HepG2 (cell line): ENCODE data around the gene PSAP. TPM values are rescaled to one million over a fixed set of nuclear protein-coding genes. Genes with fewer than 3 reads are reported as not detected.

Experiments used
- ATAC-seq: fragments of 200-7000 bp; cut with Tn5 transposase; 3 replicates; pipeline ENCODE4 v1.9.1; 2020; ENCODE audit warnings: mild to moderate bottlenecking, moderate library complexity
- BruUV-seq: library from RNA; stranded (reverse); fragments of 400-500 nt; replicated peaks from 2 replicates; lab custom pipeline; 2021; lab: Mats Ljungman, UMichigan
- CTCF ChIA-PET: fragments of 300-600 bp; formaldehyde crosslinking; extraction: SDS; loops from one replicate; lab custom pipeline; 2021; ENCODE audit warnings: low total read pairs, inconsistent platforms, low intra/inter-chr PET ratio; lab: Yijun Ruan, JAX
- POLR2A ChIA-PET: fragments of 350-600 bp; sonication (Branson Sonifier 250); formaldehyde crosslinking; loops from one replicate; lab custom pipeline; 2020; ENCODE audit warnings: antibody characterized with exemption, inconsistent platforms; lab: Yijun Ruan, JAX
- DNase-seq: peaks from one replicate; pipeline ENCODE4 v3.0.0-alpha.2; 2015; ENCODE audit warnings: low spot score
- FAIRE-seq: peaks from 3 replicates; lab custom pipeline; 2011; peaks lifted over from hg19 to GRCh38; lab: Jason Lieb, UNC
- H2AFZ ChIP-seq: one replicate; pipeline ENCODE4 v1.6.1; 2011; ENCODE audit warnings: low read length, inconsistent platforms
- H3K27ac ChIP-seq: fragments of 300-600 bp; 3 replicates; pipeline ENCODE4 v1.8.0; 2011; ENCODE audit warnings: mixed run types, mild to moderate bottlenecking, mixed read lengths, low read length, inconsistent platforms; ENCODE audit not compliant: insufficient read depth; ENCODE audit errors: extremely low read length
- H3K27me3 ChIP-seq, 2 experiments: fragments of 200-600 bp in 1 of 2; 2 replicates in 1 of 2; 3 replicates in 1 of 2; pipeline versions ENCODE4 v1.6.0 to v1.8.0; 2011; ENCODE audit warnings: low read length in 2 of 2, mild to moderate bottlenecking in 2 of 2, moderate library complexity in 2 of 2, inconsistent platforms in 1 of 2; ENCODE audit not compliant: insufficient read depth in 2 of 2, control insufficient read depth in 1 of 2
- H3K36me3 ChIP-seq, 2 experiments: fragments of 200-600 bp in 1 of 2; replicated peaks in 1 of 2; 2 replicates in 1 of 2; 3 replicates in 1 of 2; pipeline versions ENCODE4 v1.5.1 to v1.8.0; 2011; ENCODE audit warnings: low read length in 2 of 2, inconsistent platforms in 1 of 2; ENCODE audit not compliant: insufficient read depth in 2 of 2, control insufficient read depth in 1 of 2
- H3K4me1 ChIP-seq: 2 replicates; pipeline ENCODE4 v1.5.1; 2012; ENCODE audit warnings: low read length, inconsistent platforms; ENCODE audit not compliant: insufficient read depth
- H3K4me2 ChIP-seq: 2 replicates; pipeline ENCODE4 v1.6.0; 2011; ENCODE audit warnings: low read depth, low read length, inconsistent platforms
- H3K4me3 ChIP-seq, 3 experiments: fragments of 200-600 bp in 1 of 3; sonication (generic), shearing (Covaris generic) in 1 of 3; replicated peaks in 1 of 3; 2 replicates each; pipeline ENCODE4 v1.5.1; 2011 to 2016; ENCODE audit warnings: low read length in 3 of 3, inconsistent platforms in 2 of 3, low read depth in 2 of 3, mild to moderate bottlenecking in 2 of 3, control low read depth in 1 of 3, mixed read lengths in 1 of 3; ENCODE audit not compliant: insufficient read depth in 1 of 3
- H3K79me2 ChIP-seq: one replicate; pipeline ENCODE4 v1.6.1; 2011; ENCODE audit warnings: low read length, inconsistent platforms; ENCODE audit not compliant: insufficient read depth
- H3K9ac ChIP-seq: 2 replicates; pipeline ENCODE4 v1.6.0; 2011; ENCODE audit warnings: mild to moderate bottlenecking, low read depth, low read length, inconsistent platforms; ENCODE audit not compliant: insufficient read depth
- H3K9me3 ChIP-seq: 2 replicates; pipeline ENCODE4 v1.5.1; 2012; ENCODE audit warnings: mild to moderate bottlenecking, low read length
- H4K20me1 ChIP-seq: 2 replicates; pipeline ENCODE4 v1.6.0; 2011; ENCODE audit warnings: inconsistent platforms, mild to moderate bottlenecking, low read length, moderate library complexity; ENCODE audit not compliant: insufficient read depth
- ATF6 ChIP-seq: sonication (generic); formaldehyde crosslinking; conservative IDR thresholded peaks from 2 replicates; pipeline ENCODE4 v1.4.0; 2020; ENCODE audit warnings: missing genetic modification reagents
- DBP ChIP-seq: sonication (generic); formaldehyde crosslinking; IDR thresholded peaks from 2 replicates; pipeline ENCODE4 v1.4.0; 2020; ENCODE audit warnings: missing genetic modification reagents; ENCODE audit errors: not compliant biosample characterization
- GFI1 ChIP-seq: sonication (generic); formaldehyde crosslinking; IDR thresholded peaks from 2 replicates; pipeline ENCODE4 v1.5.0; 2020; ENCODE audit warnings: missing genetic modification reagents, mild to moderate bottlenecking, borderline replicate concordance
- NCOA2 ChIP-seq: sonication (generic); formaldehyde crosslinking; IDR thresholded peaks from 2 replicates; pipeline ENCODE4 v1.8.0; 2022; ENCODE audit warnings: inconsistent platforms
- RORA ChIP-seq: sonication (generic); formaldehyde crosslinking; IDR thresholded peaks from 2 replicates; pipeline ENCODE4 v1.5.0; 2020; ENCODE audit warnings: mild to moderate bottlenecking, missing genetic modification reagents, moderate library complexity
- SIN3A ChIP-seq: IDR thresholded peaks from 2 replicates; pipeline ENCODE4 v1.6.1; 2011; ENCODE audit warnings: low read depth, mild to moderate bottlenecking, control low read depth, low read length, borderline replicate concordance
- SMC3 ChIP-seq: IDR thresholded peaks from 2 replicates; pipeline ENCODE4 v1.6.1; 2011; ENCODE audit warnings: low read length, improper control_type of control experiment
- TBX3 ChIP-seq: fragments of 450-650 bp; IDR thresholded peaks from 2 replicates; pipeline ENCODE4 v1.6.1; 2017; ENCODE audit warnings: antibody characterized with exemption, mild to moderate bottlenecking, inconsistent platforms, borderline replicate concordance
- XBP1 ChIP-seq: sonication (generic); formaldehyde crosslinking; IDR thresholded peaks from 2 replicates; pipeline ENCODE4 v1.5.0; 2020; ENCODE audit warnings: missing genetic modification reagents
- ZBTB7A ChIP-seq: sonication (generic); formaldehyde crosslinking; IDR thresholded peaks from 2 replicates; pipeline ENCODE4 v1.8.0; 2022; ENCODE audit warnings: mild to moderate bottlenecking, missing genetic modification reagents
- ZFP36L2 ChIP-seq: sonication (generic); formaldehyde crosslinking; IDR thresholded peaks from 2 replicates; pipeline ENCODE4 v1.4.0; 2020; ENCODE audit warnings: missing genetic modification reagents
- ZFP37 ChIP-seq: sonication (generic); formaldehyde crosslinking; IDR thresholded peaks from 2 replicates; pipeline ENCODE4 v1.4.0; 2020; ENCODE audit warnings: missing genetic modification reagents, borderline replicate concordance
- ZNF207 ChIP-seq: fragments of 450-650 bp; IDR thresholded peaks from 2 replicates; pipeline ENCODE4 v1.6.1; 2016; ENCODE audit warnings: antibody characterized with exemption, borderline replicate concordance
- ZNF292 ChIP-seq: sonication (generic); formaldehyde crosslinking; IDR thresholded peaks from 2 replicates; pipeline ENCODE4 v1.8.1; 2022; ENCODE audit warnings: mild to moderate bottlenecking, low read depth, missing genetic modification reagents, borderline replicate concordance
- ZNF589 ChIP-seq: sonication (generic); formaldehyde crosslinking; conservative IDR thresholded peaks from 2 replicates; pipeline ENCODE4 v1.8.0; 2022; ENCODE audit warnings: mild to moderate bottlenecking, moderate library complexity, missing genetic modification reagents
- ZNF83 ChIP-seq: sonication (generic); formaldehyde crosslinking; IDR thresholded peaks from 2 replicates; pipeline ENCODE4 v1.4.0; 2020; ENCODE audit warnings: missing genetic modification reagents, mild to moderate bottlenecking, borderline replicate concordance
- WGBS: methylation state at CpG from one replicate; pipeline ENCODE4 v1.1.6; 2017; ENCODE audit warnings: low lambda C conversion rate; 5-methylcytosine and 5-hydroxymethylcytosine counted together
- in situ Hi-C: cut with HindIII; loops from 2 replicates; pipeline ENCODE4 v1.10.0; 2017; ENCODE audit warnings: low pct_unique_long_range_greater_than_20kb; ENCODE audit not compliant: extremely low pct_ligation_motif_present
- intact Hi-C: fragments of 100-400 bp; cut with micrococcal nuclease; formaldehyde crosslinking; loops from one replicate; pipeline ENCODE4 v1.10.0; 2022; ENCODE audit not compliant: unreplicated experiment
- polyA plus RNA-seq, 8 experiments: library from polyadenylated mRNA; depleted of rRNA in 3 of 8; stranded (reverse) in 7 of 8; unstranded in 1 of 8; fragments of >200 nt; fragmentation: Illumina TruSeq in 4 of 8; extraction: Trizol in 4 of 8; gene quantifications; 2 replicates each; pipeline versions ENCODE4 v1.2.1 to v1.2.3, GENCODE V29; 2011 to 2016; ENCODE audit warnings: low read depth in 4 of 8, missing spikeins in 1 of 8, mixed read lengths in 1 of 8; ENCODE audit not compliant: insufficient read depth in 1 of 8
- total RNA-seq, 5 experiments: library from RNA; depleted of rRNA; stranded (reverse); fragments of >200 nt; fragmentation: Illumina TruSeq; extraction: Trizol; gene quantifications; 2 replicates each; pipeline ENCODE4 v1.2.3, GENCODE V29; 2016; ENCODE audit warnings: low read depth in 1 of 5
- TF ChIP-seq, protein P1 (sequence below): sonication (generic); formaldehyde crosslinking; IDR thresholded peaks from 2 replicates; pipeline ENCODE4 v1.4.0; 2020; ENCODE audit warnings: missing genetic modification reagents, borderline replicate concordance

PSAP gene
- total and polyA plus RNA-seq, 2 of the 13 experiments (the other 11 are each of a cell fraction or from before 2014, with no cell fraction given) = 323 to 643 TPM

DNA sequence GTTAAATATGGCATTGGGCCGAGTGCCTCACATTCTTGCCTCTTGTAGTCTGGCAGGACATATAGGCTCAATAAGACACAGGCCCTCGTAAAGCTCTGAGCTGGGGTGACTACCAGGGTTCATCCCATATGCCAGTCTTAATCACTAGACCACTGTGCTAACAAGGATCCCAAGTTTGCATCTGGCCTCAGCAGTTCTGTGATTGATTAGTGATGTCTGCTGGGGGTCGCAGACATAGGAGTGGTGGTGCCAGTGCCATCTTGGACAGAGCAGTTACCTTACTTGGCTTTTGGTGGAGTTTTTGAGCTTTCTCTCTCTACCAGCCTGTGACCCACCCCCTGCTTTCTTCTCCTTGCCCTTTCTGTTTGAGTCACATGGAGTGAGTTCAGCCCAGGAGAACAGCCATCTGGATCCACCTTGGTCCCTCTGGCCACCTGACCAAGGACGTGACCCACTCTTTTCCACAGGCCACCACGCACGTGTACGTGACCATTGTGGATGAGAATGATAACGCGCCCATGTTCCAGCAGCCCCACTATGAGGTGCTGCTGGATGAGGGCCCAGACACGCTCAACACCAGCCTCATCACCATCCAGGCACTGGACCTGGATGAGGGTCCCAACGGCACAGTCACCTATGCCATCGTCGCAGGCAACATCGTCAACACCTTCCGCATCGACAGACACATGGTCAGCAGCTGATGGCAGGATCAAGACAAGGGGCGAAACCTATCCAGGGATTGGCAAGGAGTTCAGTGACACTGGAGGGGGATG is 73.7 kb downstream of the PSAP start (continued):
- TF ChIP-seq ZNF207 = no peak
- no peak for TF ChIP-seq SIN3A
- no peak for TF ChIP-seq TBX3
- TF ChIP-seq ZNF83 (CRISPR knock-in tag) = no peak

DNA sequence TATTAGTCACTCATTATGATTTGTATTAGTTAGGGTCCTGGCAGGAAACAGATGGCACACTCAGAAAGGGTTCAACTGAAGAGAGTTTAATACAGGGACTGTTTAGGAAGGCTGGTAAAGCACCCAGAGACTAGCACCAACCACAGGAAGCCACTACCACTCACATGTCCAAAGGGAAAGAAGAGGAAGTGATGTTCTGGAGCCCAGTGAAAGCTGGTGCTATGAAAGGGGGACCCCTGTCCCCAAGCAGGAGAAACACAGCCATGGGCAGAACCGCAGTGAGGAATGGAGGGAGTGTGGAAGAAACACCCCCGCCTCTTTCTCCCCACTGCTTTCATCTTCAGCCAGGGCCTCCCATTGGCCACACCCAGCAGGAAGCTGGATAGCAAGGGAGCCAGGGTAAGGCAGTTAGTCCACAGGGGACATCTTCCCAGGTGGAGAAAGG is 74.5 kb downstream of the PSAP start:
- H3K9me3 ChIP-seq = no peaks in the 10 kb centered on the region
- ATAC-seq = no peak
- WGBS = 0% methylated on average over 2 of the region's 2 CpGs
- POLR2A ChIA-PET = no interaction called here
- H3K4me2 ChIP-seq = no peak overlapping the region
- no peak overlapping the region for H3K27ac ChIP-seq
- TF ChIP-seq XBP1 (CRISPR knock-in tag) (no peak), ATF6 (CRISPR knock-in tag) (no peak), ZFP37 (CRISPR knock-in tag) (no peak), RORA (CRISPR knock-in tag) (no peak), NCOA2 (no peak), SMC3 (no peak), ZBTB7A (CRISPR knock-in tag) (no peak), DBP (CRISPR knock-in tag) (no peak), GFI1 (CRISPR knock-in tag) (no peak), ZNF589 (no peak), ZFP36L2 (CRISPR knock-in tag) (no peak), ZNF292 (CRISPR knock-in tag) (no peak)
- TF ChIP-seq, protein P1, sequence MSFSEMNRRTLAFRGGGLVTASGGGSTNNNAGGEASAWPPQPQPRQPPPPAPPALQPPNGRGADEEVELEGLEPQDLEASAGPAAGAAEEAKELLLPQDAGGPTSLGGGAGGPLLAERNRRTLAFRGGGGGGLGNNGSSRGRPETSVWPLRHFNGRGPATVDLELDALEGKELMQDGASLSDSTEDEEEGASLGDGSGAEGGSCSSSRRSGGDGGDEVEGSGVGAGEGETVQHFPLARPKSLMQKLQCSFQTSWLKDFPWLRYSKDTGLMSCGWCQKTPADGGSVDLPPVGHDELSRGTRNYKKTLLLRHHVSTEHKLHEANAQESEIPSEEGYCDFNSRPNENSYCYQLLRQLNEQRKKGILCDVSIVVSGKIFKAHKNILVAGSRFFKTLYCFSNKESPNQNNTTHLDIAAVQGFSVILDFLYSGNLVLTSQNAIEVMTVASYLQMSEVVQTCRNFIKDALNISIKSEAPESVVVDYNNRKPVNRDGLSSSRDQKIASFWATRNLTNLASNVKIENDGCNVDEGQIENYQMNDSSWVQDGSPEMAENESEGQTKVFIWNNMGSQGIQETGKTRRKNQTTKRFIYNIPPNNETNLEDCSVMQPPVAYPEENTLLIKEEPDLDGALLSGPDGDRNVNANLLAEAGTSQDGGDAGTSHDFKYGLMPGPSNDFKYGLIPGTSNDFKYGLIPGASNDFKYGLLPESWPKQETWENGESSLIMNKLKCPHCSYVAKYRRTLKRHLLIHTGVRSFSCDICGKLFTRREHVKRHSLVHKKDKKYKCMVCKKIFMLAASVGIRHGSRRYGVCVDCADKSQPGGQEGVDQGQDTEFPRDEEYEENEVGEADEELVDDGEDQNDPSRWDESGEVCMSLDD (CRISPR knock-in tag) = no peak
- TF ChIP-seq, all 625 proteins: peak for 0
- H3K4me3 ChIP-seq = no peak overlapping the region
- H3K9ac ChIP-seq = no peak overlapping the region
- no peak for FAIRE-seq
- intact Hi-C loops = no loop called here
- no TSS peak for BruUV-seq
- H3K27me3 ChIP-seq = peaks cover 3 to 68% of the 10 kb centered on the region in 2 experiments; a peak in 4 of 5 replicates
- in situ Hi-C loops = no loop called here
- H2AFZ ChIP-seq = no peak overlapping the region
- H4K20me1 ChIP-seq = no peaks in the 10 kb centered on the region
- CTCF ChIA-PET = no interaction called here
- H3K79me2 ChIP-seq = no peaks in the 10 kb centered on the region
- H3K4me1 ChIP-seq = peaks cover 6% of the 10 kb centered on the region; the same call in 1 of the 2 replicates
- no peak for DNase-seq
- H3K36me3 ChIP-seq = no peaks in the 10 kb centered on the region
